T-helper 1 cell treated with Interleukin-12 subunit alpha and Interleukin-12 subunit beta and Interleukin-4 antibody, amounts not matched to agents 30 μg/mL and 1 μg/mL, for 36 hours (primary cell): Measurements from ENCODE around the gene MCHR1.

Experiments
- H3K27ac Mint-ChIP-seq: one replicate; pipeline ENCODE4 v1.8.0; 2021; ENCODE audit warnings: mild to moderate bottlenecking, mixed read lengths
- H3K27me3 Mint-ChIP-seq: one replicate; pipeline ENCODE4 v1.8.0; 2021; ENCODE audit warnings: low read depth, mixed read lengths
- H3K36me3 Mint-ChIP-seq: one replicate; pipeline ENCODE4 v1.8.0; 2021; ENCODE audit warnings: low read depth, mixed read lengths
- H3K4me1 Mint-ChIP-seq: one replicate; pipeline ENCODE4 v1.8.0; 2021; ENCODE audit warnings: low read depth, mixed read lengths
- H3K4me3 Mint-ChIP-seq: one replicate; pipeline ENCODE4 v1.8.0; 2021; ENCODE audit warnings: mild to moderate bottlenecking, moderate library complexity, mixed read lengths
- H3K9me3 Mint-ChIP-seq: one replicate; pipeline ENCODE4 v1.8.0; 2021; ENCODE audit warnings: mixed read lengths

Gene MCHR1

GRCh38 chr22:40679249-40679963, at the start of gene MCHR1:
MCHR1 (plus strand) TSS chr22:40679484; CDS start chr22:40679653, 169 bp downstream.
- H3K4me3 Mint-ChIP-seq = no peak within 1 kb of the TSS
- H3K27me3 Mint-ChIP-seq = peaks cover 8% of the 10 kb centered on the region
- peaks cover 33% of the 10 kb centered on the region for H3K4me1 Mint-ChIP-seq
- H3K9me3 Mint-ChIP-seq = no peaks in the 10 kb centered on the region
- H3K27ac Mint-ChIP-seq = no peak within 1 kb of the TSS
- H3K36me3 Mint-ChIP-seq = no peaks in the 10 kb centered on the region

- H3K27me3 Mint-ChIP-seq = no peaks in the 10 kb centered on the region
- H3K27ac Mint-ChIP-seq = no peak overlapping the region
- peaks cover 6% of the 10 kb centered on the region for H3K36me3 Mint-ChIP-seq
- peaks cover 36% of the 10 kb centered on the region for H3K4me1 Mint-ChIP-seq
- H3K4me3 Mint-ChIP-seq = no peak overlapping the region
- H3K9me3 Mint-ChIP-seq = no peaks in the 10 kb centered on the region
These were observed 47.4 kb upstream of the MCHR1 start for GRCh38 chr22:40631925-40632324.

GRCh38 chr22:40633036-40633435, 46.2 kb upstream of the MCHR1 start:
- H3K27ac Mint-ChIP-seq = no peak overlapping the region

GRCh38 chr22:40634119-40634903, 45.0 kb upstream of the MCHR1 start:
- no peak overlapping the region for H3K27ac Mint-ChIP-seq
- peaks cover 6% of the 10 kb centered on the region for H3K36me3 Mint-ChIP-seq
- H3K4me1 Mint-ChIP-seq = peaks cover 27% of the 10 kb centered on the region
- H3K27me3 Mint-ChIP-seq = no peaks in the 10 kb centered on the region
- H3K4me3 Mint-ChIP-seq = no peak overlapping the region
- H3K9me3 Mint-ChIP-seq = no peaks in the 10 kb centered on the region

More at GRCh38 chr22:40633036-40633435, 46.2 kb upstream of the MCHR1 start:
- H3K27me3 Mint-ChIP-seq = no peaks in the 10 kb centered on the region
- no peaks in the 10 kb centered on the region for H3K9me3 Mint-ChIP-seq
- peaks cover 6% of the 10 kb centered on the region for H3K36me3 Mint-ChIP-seq
- peaks cover 36% of the 10 kb centered on the region for H3K4me1 Mint-ChIP-seq
- no peak overlapping the region for H3K4me3 Mint-ChIP-seq

- Mint-ChIP-seq H3K9me3 (no peaks in the 10 kb centered on the region), H3K36me3 (peaks cover 6% of the 10 kb centered on the region), H3K4me1 (peaks cover 27% of the 10 kb centered on the region), H3K4me3 (peak overlapping the region; percentile 90), H3K27me3 (no peaks in the 10 kb centered on the region), H3K27ac (peak overlapping the region; percentile 78)
These were observed 44.0 kb upstream of the MCHR1 start for GRCh38 chr22:40635043-40635939.

GRCh38 chr22:40635940-40636379, 43.3 kb upstream of the MCHR1 start:
- peaks cover 6% of the 10 kb centered on the region for H3K36me3 Mint-ChIP-seq

GRCh38 chr22:40636380-40637182, 42.7 kb upstream of the MCHR1 start, which contains the start of gene MRTFA:
MRTFA (minus strand) TSS chr22:40636719.
- no peaks in the 10 kb centered on the region for H3K27me3 Mint-ChIP-seq
- peaks cover 6% of the 10 kb centered on the region for H3K36me3 Mint-ChIP-seq
- peak within 1 kb of the TSS; percentile 94 for H3K27ac Mint-ChIP-seq
- H3K4me3 Mint-ChIP-seq = peak within 1 kb of the TSS; percentile 95
- H3K9me3 Mint-ChIP-seq = no peaks in the 10 kb centered on the region
- H3K4me1 Mint-ChIP-seq = peaks cover 22% of the 10 kb centered on the region

More at GRCh38 chr22:40635940-40636379, 43.3 kb upstream of the MCHR1 start:
- H3K4me3 Mint-ChIP-seq = peak overlapping the region; percentile 90
- peaks cover 27% of the 10 kb centered on the region for H3K4me1 Mint-ChIP-seq
- no peaks in the 10 kb centered on the region for H3K27me3 Mint-ChIP-seq
- H3K27ac Mint-ChIP-seq = peak overlapping the region; percentile 78
- no peaks in the 10 kb centered on the region for H3K9me3 Mint-ChIP-seq

- Mint-ChIP-seq H3K36me3 (peaks cover 6% of the 10 kb centered on the region), H3K4me3 (peak overlapping the region; percentile 95), H3K27ac (peak overlapping the region; percentile 94), H3K4me1 (peaks cover 22% of the 10 kb centered on the region), H3K27me3 (no peaks in the 10 kb centered on the region), H3K9me3 (no peaks in the 10 kb centered on the region)
These were observed 41.8 kb upstream of the MCHR1 start for GRCh38 chr22:40637183-40638150.

GRCh38 chr22:40638261-40638660, 41.0 kb upstream of the MCHR1 start:
- no peak overlapping the region for H3K27ac Mint-ChIP-seq
- H3K4me3 Mint-ChIP-seq = no peak overlapping the region
- H3K9me3 Mint-ChIP-seq = no peaks in the 10 kb centered on the region

GRCh38 chr22:40641269-40641668, 38.0 kb upstream of the MCHR1 start:
- Mint-ChIP-seq H3K4me1 (peaks cover 7% of the 10 kb centered on the region), H3K4me3 (no peak overlapping the region), H3K9me3 (no peaks in the 10 kb centered on the region), H3K36me3 (no peaks in the 10 kb centered on the region), H3K27me3 (no peaks in the 10 kb centered on the region), H3K27ac (no peak overlapping the region)

More at GRCh38 chr22:40638261-40638660, 41.0 kb upstream of the MCHR1 start:
- Mint-ChIP-seq H3K27me3 (no peaks in the 10 kb centered on the region), H3K36me3 (peaks cover 6% of the 10 kb centered on the region), H3K4me1 (peaks cover 19% of the 10 kb centered on the region)

- H3K27me3 Mint-ChIP-seq = no peaks in the 10 kb centered on the region
- no peaks in the 10 kb centered on the region for H3K9me3 Mint-ChIP-seq
- H3K36me3 Mint-ChIP-seq = no peaks in the 10 kb centered on the region
- peaks cover 7% of the 10 kb centered on the region for H3K4me1 Mint-ChIP-seq
- H3K27ac Mint-ChIP-seq = no peak overlapping the region
- no peak overlapping the region for H3K4me3 Mint-ChIP-seq
These were observed 37.0 kb upstream of the MCHR1 start for GRCh38 chr22:40642316-40642715.

- Mint-ChIP-seq H3K36me3 (no peaks in the 10 kb centered on the region), H3K4me3 (no peak overlapping the region), H3K4me1 (peaks cover 11% of the 10 kb centered on the region), H3K27ac (no peak overlapping the region), H3K9me3 (no peaks in the 10 kb centered on the region), H3K27me3 (no peaks in the 10 kb centered on the region)
These were observed 33.6 kb upstream of the MCHR1 start for GRCh38 chr22:40645579-40646197.
